Right lobe of liver (tissue), 6 donors: ENCODE measurements around the gene CTSV. TPM values are rescaled to one million over a fixed set of nuclear protein-coding genes. Genes with fewer than 3 reads are reported as not detected.
A peak's percentile ranks its signal among the peaks of the same experiment; 100 is the strongest.

Source experiments
- ATAC-seq, 4 donors: fragments of 200-7000 bp; cut with Tn5 transposase; one replicate each; pipeline ENCODE4 v1.9.1; 2020; ENCODE audit warnings: mild to moderate bottlenecking in 4 of 4, moderate library complexity in 4 of 4
- DNase-seq, 3 donors: peaks; one replicate each; pipeline ENCODE4 v3.0.0-alpha.2; 2020
- H3K27ac ChIP-seq, 3 donors: fragments of 200-600 bp; one replicate each; pipeline ENCODE4 v1.8.0; 2022
- H3K27me3 ChIP-seq, 2 donors: fragments of 200-600 bp; one replicate each; pipeline ENCODE4 v1.8.0; 2022
- H3K36me3 ChIP-seq, 4 donors: fragments of 200-600 bp; sonication (generic) in 1 of 4; one replicate each; pipeline versions ENCODE4 v1.5.1 to v1.8.0; 2017 to 2022; ENCODE audit warnings: control low read depth in 1 of 4
- H3K4me1 ChIP-seq, 4 donors: fragments of 200-600 bp; sonication (generic) in 1 of 4; one replicate each; pipeline versions ENCODE4 v1.5.1 to v1.8.0; 2017 to 2022; ENCODE audit warnings: control low read depth in 1 of 4
- H3K4me3 ChIP-seq, 3 donors: fragments of 200-600 bp; one replicate each; pipeline ENCODE4 v1.8.0; 2022
- H3K9me3 ChIP-seq, 4 donors: fragments of 200-600 bp; sonication (generic) in 1 of 4; one replicate each; pipeline versions ENCODE4 v1.5.1 to v1.8.0; 2017 to 2022; ENCODE audit warnings: control low read depth in 1 of 4
- CTCF ChIP-seq, 4 donors: fragments of 200-600 bp in 3 of 4; fragments of 450-650 bp in 1 of 4; IDR thresholded peaks; one replicate each; pipeline versions ENCODE4 v1.5.1 to v1.8.0; 2016 to 2022; ENCODE audit warnings: antibody characterized with exemption in 4 of 4, mild to moderate bottlenecking in 2 of 4
- POLR2A ChIP-seq: fragments of 450-650 bp; IDR thresholded peaks from one replicate; pipeline ENCODE4 v1.6.1; 2017; ENCODE audit warnings: antibody characterized with exemption, mild to moderate bottlenecking
- WGBS: methylation state at CpG from one replicate; pipeline ENCODE4 v1.1.6; 2018; ENCODE audit warnings: low coverage, low lambda C conversion rate; ENCODE audit not compliant: insufficient coverage; ENCODE audit errors: missing lambda C conversion rate; 5-methylcytosine and 5-hydroxymethylcytosine counted together
- intact Hi-C, 2 donors: fragments of 100-400 bp; cut with DNase I; formaldehyde crosslinking; loops; one replicate each; pipeline versions ENCODE4 v1.11.2 to v1.14.1; 2022
- total RNA-seq, 6 experiments: library from RNA; depleted of rRNA in 2 of 6; stranded (reverse); fragments of >200 nt in 2 of 6; fragmentation: NEBNext Ultra II Directional in 3 of 6; extraction: Animal tissue kit (Norgen Biotek cat#: 25700) in 3 of 6; gene quantifications; one replicate each; pipeline versions ENCODE4 v1.1.0 to v1.2.4, GENCODE V29; 2016 to 2023
- donor health status: DM: no; HTN: yes; CAD: no.
- donor health status: DM: no; HTN: no; CAD: no.
- donor health status: DM: no; HTN: no; CAD: no.
- donor health status: DM: no; HTN: yes; CAD: no.
- donor health status: DM: no; HTN: yes; CAD: no.

CTSV gene
- total RNA-seq, 6 experiments from 2014 or later: 0.12 to 0.43 TPM; not detected in 4

GRCh38 chr9:97053717-97054116, 14.8 kb upstream of the CTSV start:
- intact Hi-C loops: no loop called here
- Histone ChIP-seq H3K4me1 (no peaks in the 10 kb centered on the region), H3K27ac (no peak overlapping the region), H3K27me3 (no peaks in the 10 kb centered on the region), H3K4me3 (no peak overlapping the region), H3K9me3 (no peaks in the 10 kb centered on the region), H3K36me3 (no peaks in the 10 kb centered on the region)
- WGBS: 41% methylated on average over 3 of the region's 3 CpGs
- ATAC-seq: no peak
- DNase-seq: no peak
- TF ChIP-seq CTCF (IDR thresholded peaks at IDR 0.05) (no peak), POLR2A (no peak)

- intact Hi-C loops: no loop called here
- no peak overlapping the region for H3K27ac ChIP-seq
- H3K27me3 ChIP-seq: no peaks in the 10 kb centered on the region
- ATAC-seq (no peak), DNase-seq (no peak)
- H3K4me1 ChIP-seq: no peaks in the 10 kb centered on the region
- no peaks in the 10 kb centered on the region for H3K36me3 ChIP-seq
- no peaks in the 10 kb centered on the region for H3K9me3 ChIP-seq
- WGBS: 25% methylated on average over 1 of the region's 2 CpGs
- no peak overlapping the region for H3K4me3 ChIP-seq
- TF ChIP-seq POLR2A (no peak), CTCF (IDR thresholded peaks at IDR 0.05) (no peak)
Measured at GRCh38 chr9:97052735-97053134, 13.8 kb upstream of the CTSV start.

GRCh38 chr9:97046228-97046627, 7.3 kb upstream of the CTSV start:
- no peak overlapping the region for H3K27ac ChIP-seq
- H3K4me3 ChIP-seq: no peak overlapping the region
- WGBS: 41% methylated on average over 5 of the region's 5 CpGs
- no peaks in the 10 kb centered on the region for H3K36me3 ChIP-seq
- H3K4me1 ChIP-seq: no peaks in the 10 kb centered on the region
- intact Hi-C loops: no loop called here
- TF ChIP-seq POLR2A (no peak), CTCF (IDR thresholded peaks at IDR 0.05) (no peak)
- no peaks in the 10 kb centered on the region for H3K9me3 ChIP-seq
- ATAC-seq (peak in 3 of 4 donors; percentile 41 to 76 (median 50)), DNase-seq (peak in 1 of 3 donors; percentile 36)
- no peaks in the 10 kb centered on the region for H3K27me3 ChIP-seq

GRCh38 chr9:97045300-97045699, 6.4 kb upstream of the CTSV start:
- DNase-seq (no peak), ATAC-seq (no peak)
- H3K27ac ChIP-seq: no peak overlapping the region
- H3K9me3 ChIP-seq: no peaks in the 10 kb centered on the region
- H3K36me3 ChIP-seq: no peaks in the 10 kb centered on the region
- 62% methylated on average over 4 of the region's 5 CpGs for WGBS
- H3K4me1 ChIP-seq: no peaks in the 10 kb centered on the region
- H3K27me3 ChIP-seq: no peaks in the 10 kb centered on the region
- intact Hi-C loops: no loop called here
- TF ChIP-seq POLR2A: no peak
- TF ChIP-seq CTCF (IDR thresholded peaks at IDR 0.05): no peak
- no peak overlapping the region for H3K4me3 ChIP-seq

GRCh38 chr9:97041898-97042297, 3.0 kb upstream of the CTSV start:
- no peak for DNase-seq

More at GRCh38 chr9:97041898-97042297, 3.0 kb upstream of the CTSV start:
- 10% methylated on average over 1 of the region's 2 CpGs for WGBS
- peaks cover 0 to 11% (median 0%) of the 10 kb centered on the region in 4 donors for H3K4me1 ChIP-seq
- H3K36me3 ChIP-seq: no peaks in the 10 kb centered on the region
- intact Hi-C loops: no loop called here
- H3K4me3 ChIP-seq: no peak overlapping the region
- no peaks in the 10 kb centered on the region for H3K9me3 ChIP-seq
- H3K27ac ChIP-seq: no peak overlapping the region
- TF ChIP-seq POLR2A: no peak
- peaks cover 0 to 7% of the 10 kb centered on the region in 2 donors for H3K27me3 ChIP-seq
- ATAC-seq: no peak
